Neuronal stem cell (in vitro differentiated cells): Measurements from ENCODE around the gene APBB3.

ENCODE experiments used
- DNase-seq: peaks from one replicate; pipeline ENCODE4 v3.0.0-alpha.2; 2013; ENCODE audit warnings: low spot score
- H2AFZ ChIP-seq: one replicate; pipeline ENCODE4 v1.6.1; 2013; ENCODE audit warnings: mild to moderate bottlenecking, low read length, inconsistent platforms
- H2AK5ac ChIP-seq: 2 replicates; pipeline ENCODE4 v1.6.1; 2013; ENCODE audit warnings: low read depth, mild to moderate bottlenecking, inconsistent platforms, low read length, moderate library complexity, mixed read lengths
- H2BK120ac ChIP-seq: 2 replicates; pipeline ENCODE4 v1.6.1; 2013; ENCODE audit warnings: low read depth, mild to moderate bottlenecking, inconsistent platforms, low read length, moderate library complexity, mixed read lengths
- H2BK12ac ChIP-seq: one replicate; pipeline ENCODE4 v1.6.1; 2013; ENCODE audit warnings: low read length, inconsistent platforms
- H2BK15ac ChIP-seq: 2 replicates; pipeline ENCODE4 v1.6.1; 2013; ENCODE audit warnings: mild to moderate bottlenecking, low read length, inconsistent platforms, mixed read lengths
- H2BK5ac ChIP-seq: one replicate; pipeline ENCODE4 v1.6.1; 2013; ENCODE audit warnings: inconsistent platforms, mild to moderate bottlenecking, low read length, moderate library complexity
- H3K14ac ChIP-seq: one replicate; pipeline ENCODE4 v1.6.1; 2013; ENCODE audit warnings: low read length, inconsistent platforms
- H3K18ac ChIP-seq: 2 replicates; pipeline ENCODE4 v1.6.1; 2013; ENCODE audit warnings: low read length, inconsistent platforms
- H3K23ac ChIP-seq: 2 replicates; pipeline ENCODE4 v1.6.1; 2013; ENCODE audit warnings: low read depth, mild to moderate bottlenecking, mixed read lengths, low read length, inconsistent platforms; ENCODE audit not compliant: poor library complexity
- H3K27ac ChIP-seq: replicated peaks from 3 replicates; pipeline ENCODE4 v1.5.1; 2013; ENCODE audit warnings: low read length, inconsistent platforms
- H3K27me3 ChIP-seq, 3 experiments: 2 replicates each; pipeline ENCODE4 v1.6.1; 2013; ENCODE audit warnings: low read length in 3 of 3, mild to moderate bottlenecking in 2 of 3, inconsistent platforms in 1 of 3, low read depth in 1 of 3, mixed read lengths in 1 of 3, moderate library complexity in 1 of 3; ENCODE audit not compliant: control insufficient read depth in 3 of 3, insufficient read depth in 3 of 3
- H3K36me3 ChIP-seq, 2 donors: replicated peaks in 1 of 2; 2 replicates each; pipeline ENCODE4 v1.6.1; 2013; ENCODE audit warnings: low read length in 2 of 2; ENCODE audit not compliant: control insufficient read depth in 2 of 2, insufficient read depth in 2 of 2
- H3K4ac ChIP-seq: 2 replicates; pipeline ENCODE4 v1.6.1; 2013; ENCODE audit warnings: inconsistent platforms, mild to moderate bottlenecking, low read length, moderate library complexity
- H3K4me1 ChIP-seq, 2 donors: 1 replicate in 1 of 2; 2 replicates in 1 of 2; pipeline ENCODE4 v1.6.1; 2013; ENCODE audit warnings: low read length in 2 of 2, low read depth in 1 of 2; ENCODE audit not compliant: control insufficient read depth in 2 of 2, insufficient read depth in 1 of 2
- H3K4me2 ChIP-seq: one replicate; pipeline ENCODE4 v1.6.1; 2013; ENCODE audit warnings: mild to moderate bottlenecking, low read length, inconsistent platforms; ENCODE audit not compliant: insufficient read depth, poor library complexity, severe bottlenecking
- H3K4me3 ChIP-seq, 2 donors: 2 replicates each; pipeline ENCODE4 v1.5.1; 2013; ENCODE audit warnings: low read length in 2 of 2, mild to moderate bottlenecking in 2 of 2, inconsistent platforms in 1 of 2, moderate library complexity in 1 of 2
- H3K79me1 ChIP-seq: one replicate; pipeline ENCODE4 v1.6.1; 2013; ENCODE audit warnings: low read depth, mild to moderate bottlenecking, inconsistent platforms, low read length, moderate library complexity
- H3K9ac ChIP-seq: one replicate; pipeline ENCODE4 v1.6.1; 2013; ENCODE audit warnings: mild to moderate bottlenecking, low read depth, low read length, inconsistent platforms; ENCODE audit not compliant: poor library complexity
- H3K9me3 ChIP-seq, 2 donors: replicated peaks in 1 of 2; 2 replicates each; pipeline versions ENCODE3 to v1.6.1; 2013; ENCODE audit warnings: low read length in 2 of 2, mild to moderate bottlenecking in 2 of 2, inconsistent platforms in 1 of 2, low read depth in 1 of 2, mixed read lengths in 1 of 2, moderate library complexity in 1 of 2; ENCODE audit not compliant: control insufficient read depth in 2 of 2, insufficient read depth in 1 of 2
- H4K8ac ChIP-seq: one replicate; pipeline ENCODE4 v1.6.1; 2013; ENCODE audit warnings: low read depth, mild to moderate bottlenecking, inconsistent platforms, low read length, moderate library complexity
- H4K91ac ChIP-seq: one replicate; pipeline ENCODE4 v1.6.1; 2013; ENCODE audit warnings: low read length, low read depth, mild to moderate bottlenecking, inconsistent platforms; ENCODE audit not compliant: poor library complexity
- WGBS, 2 donors: extraction: QIAGEN DNeasy Blood & Tissue Kit; methylation state at CpG; one replicate each; pipeline ENCODE4 v1.1.7; 2013; ENCODE audit warnings: missing lambda C conversion rate in 2 of 2, mixed read lengths in 1 of 2; ENCODE audit not compliant: insufficient read length in 2 of 2, insufficient replicate concordance in 1 of 2; ENCODE audit errors: extremely low coverage in 2 of 2; 5-methylcytosine and 5-hydroxymethylcytosine counted together

Gene APBB3

GRCh38 chr5:140573683-140574082 is 9.3 kb upstream of the APBB3 start:
- Histone ChIP-seq H3K27me3 (no peaks in the 10 kb centered on the region), H2AFZ (no peak overlapping the region), H3K4ac (no peak overlapping the region), H3K36me3 (no peaks in the 10 kb centered on the region), H2BK5ac (no peak overlapping the region), H2BK120ac (no peak overlapping the region), H3K27ac (no peak overlapping the region), H2AK5ac (no peak overlapping the region), H3K79me1 (no peaks in the 10 kb centered on the region), H3K4me1 (no peaks in the 10 kb centered on the region), H3K9ac (no peak overlapping the region), H3K23ac (peak overlapping the region; percentile 37), H4K8ac (no peak overlapping the region), H4K91ac (no peak overlapping the region), H2BK12ac (no peak overlapping the region), H3K9me3 (no peaks in the 10 kb centered on the region), H3K14ac (no peak overlapping the region), H3K4me3 (no peak overlapping the region), H3K18ac (no peak overlapping the region), H3K4me2 (no peak overlapping the region), H2BK15ac (no peak overlapping the region)
- WGBS, 2 donors: no CpG with 5 or more reads among the region's 7 CpGs
- DNase-seq: no peak

GRCh38 chr5:140571105-140571504 is 6.7 kb upstream of the APBB3 start:
- Histone ChIP-seq H2AFZ (no peak overlapping the region), H3K14ac (no peak overlapping the region), H2BK12ac (no peak overlapping the region), H4K8ac (no peak overlapping the region), H3K9ac (no peak overlapping the region), H3K4ac (no peak overlapping the region), H3K18ac (no peak overlapping the region), H3K36me3 (peaks cover 19 to 25% of the 10 kb centered on the region in 2 donors), H2BK120ac (no peak overlapping the region), H3K27ac (no peak overlapping the region), H4K91ac (no peak overlapping the region), H3K23ac (no peak overlapping the region), H3K4me1 (no peaks in the 10 kb centered on the region), H3K4me3 (no peak overlapping the region), H2BK15ac (no peak overlapping the region), H3K79me1 (peaks cover under 1% of the 10 kb centered on the region), H3K27me3 (no peaks in the 10 kb centered on the region), H3K9me3 (no peaks in the 10 kb centered on the region), H2BK5ac (no peak overlapping the region), H3K4me2 (no peak overlapping the region), H2AK5ac (no peak overlapping the region)
- no CpG with 5 or more reads among the region's 5 CpGs for WGBS, 2 donors
- DNase-seq: no peak

GRCh38 chr5:140570488-140570887 is 6.1 kb upstream of the APBB3 start:
- Histone ChIP-seq H2AK5ac (no peak overlapping the region), H4K8ac (no peak overlapping the region), H3K4me2 (no peak overlapping the region), H3K4me1 (peaks cover 0 to 3% of the 10 kb centered on the region in 2 donors), H3K18ac (no peak overlapping the region), H2BK12ac (no peak overlapping the region), H2BK15ac (no peak overlapping the region), H2BK120ac (no peak overlapping the region), H4K91ac (no peak overlapping the region), H3K27me3 (no peaks in the 10 kb centered on the region), H2AFZ (no peak overlapping the region), H3K4ac (no peak overlapping the region), H3K79me1 (peaks cover 1% of the 10 kb centered on the region), H2BK5ac (no peak overlapping the region), H3K9ac (no peak overlapping the region), H3K27ac (no peak overlapping the region), H3K4me3 (no peak overlapping the region), H3K36me3 (peaks cover 19 to 31% of the 10 kb centered on the region in 2 donors), H3K9me3 (no peaks in the 10 kb centered on the region), H3K14ac (no peak overlapping the region), H3K23ac (no peak overlapping the region)
- no peak for DNase-seq
- no CpG with 5 or more reads among the region's 1 CpG for WGBS, 2 donors

GRCh38 chr5:140570058-140570457 is 5.7 kb upstream of the APBB3 start:
- no CpG with 5 or more reads among the region's 4 CpGs for WGBS, 2 donors
- Histone ChIP-seq H2BK15ac (no peak overlapping the region), H3K36me3 (peaks cover 19 to 31% of the 10 kb centered on the region in 2 donors), H3K9ac (peak overlapping the region; percentile 72), H3K4me2 (no peak overlapping the region), H3K27ac (no peak overlapping the region), H3K79me1 (peaks cover 1% of the 10 kb centered on the region), H3K4ac (no peak overlapping the region), H2AK5ac (no peak overlapping the region), H3K23ac (no peak overlapping the region), H3K4me1 (peaks cover 0 to 6% of the 10 kb centered on the region in 2 donors), H3K27me3 (no peaks in the 10 kb centered on the region), H3K9me3 (no peaks in the 10 kb centered on the region), H2BK5ac (no peak overlapping the region), H4K8ac (no peak overlapping the region), H2AFZ (no peak overlapping the region), H4K91ac (no peak overlapping the region), H3K14ac (no peak overlapping the region), H2BK120ac (no peak overlapping the region), H3K18ac (no peak overlapping the region), H2BK12ac (no peak overlapping the region), H3K4me3 (no peak overlapping the region)
- DNase-seq: no peak
